MM.1S (cell line): Measurements from ENCODE around the gene ACOT13.
"Not testable (repeated sequence)": the region's sequence is repeated elsewhere in the genome, so short reads cannot be mapped to it uniquely, and the experiment has no call there.

Source experiments
- DNase-seq: peaks from one replicate; pipeline ENCODE4 v3.0.0-alpha.2; 2015
- H2AFZ ChIP-seq: fragments of 300-600 bp; sonication (generic); 2 replicates; pipeline ENCODE4 v1.6.0; 2016; ENCODE audit warnings: antibody characterized with exemption, low read length
- H3F3A ChIP-seq: fragments of 300-600 bp; sonication (generic); 2 replicates; pipeline ENCODE4 v1.6.1; 2016; ENCODE audit warnings: mild to moderate bottlenecking, antibody characterized with exemption, low read length, moderate library complexity, mixed read lengths; ENCODE audit not compliant: insufficient read depth
- H3K27ac ChIP-seq: fragments of 300-600 bp; sonication (generic); 2 replicates; pipeline ENCODE4 v1.5.1; 2016; ENCODE audit warnings: mild to moderate bottlenecking, low read length
- H3K27me3 ChIP-seq: fragments of 300-600 bp; sonication (generic); replicated peaks from 2 replicates; pipeline ENCODE4 v1.6.0; 2016; ENCODE audit warnings: low read length; ENCODE audit not compliant: insufficient read depth
- H3K36me3 ChIP-seq: fragments of 300-600 bp; sonication (generic); replicated peaks from 2 replicates; pipeline ENCODE4 v1.6.1; 2016; ENCODE audit warnings: mild to moderate bottlenecking, low read length, mixed read lengths; ENCODE audit not compliant: insufficient read depth
- H3K4me1 ChIP-seq: fragments of 300-600 bp; sonication (generic); 2 replicates; pipeline ENCODE4 v1.6.1; 2016; ENCODE audit warnings: low read length, mixed read lengths
- H3K4me2 ChIP-seq: fragments of 300-600 bp; sonication (generic); 2 replicates; pipeline ENCODE4 v1.6.0; 2016; ENCODE audit warnings: low read depth, low read length
- H3K4me3 ChIP-seq: fragments of 300-600 bp; sonication (generic); 2 replicates; pipeline ENCODE4 v1.5.1; 2016; ENCODE audit warnings: low read length, mixed read lengths
- H3K79me2 ChIP-seq: fragments of 300-600 bp; sonication (generic); 2 replicates; pipeline ENCODE4 v1.6.1; 2016; ENCODE audit warnings: mixed run types, low read length, mixed read lengths
- H3K9ac ChIP-seq: fragments of 300-600 bp; sonication (generic); 2 replicates; pipeline ENCODE4 v1.6.1; 2016; ENCODE audit warnings: low read length, mixed read lengths
- H3K9me2 ChIP-seq: fragments of 300-600 bp; sonication (generic); replicated peaks from 2 replicates; pipeline ENCODE4 v1.6.1; 2016; ENCODE audit warnings: mild to moderate bottlenecking, low read length, mixed read lengths; ENCODE audit not compliant: insufficient read depth
- H3K9me3 ChIP-seq: fragments of 300-600 bp; sonication (generic); replicated peaks from 2 replicates; pipeline ENCODE4 v1.6.1; 2016; ENCODE audit warnings: mild to moderate bottlenecking, low read length, mixed read lengths; ENCODE audit not compliant: insufficient read depth
- H4K20me1 ChIP-seq: fragments of 300-600 bp; sonication (generic); 2 replicates; pipeline ENCODE4 v1.6.1; 2016; ENCODE audit warnings: mild to moderate bottlenecking, low read length, moderate library complexity, mixed read lengths; ENCODE audit not compliant: insufficient read depth
- EZH2 ChIP-seq: fragments of 300-600 bp; sonication (generic); optimal IDR thresholded peaks from 2 replicates; pipeline ENCODE3; 2017; ENCODE audit warnings: low read depth, mild to moderate bottlenecking, antibody characterized with exemption, low read length, mixed read lengths
- EZH2phosphoT487 ChIP-seq: fragments of 300-600 bp; sonication (generic); IDR thresholded peaks from 2 replicates; pipeline ENCODE4 v1.6.1; 2018; ENCODE audit warnings: antibody characterized with exemption, low read length
- TF ChIP-seq, protein P1 (sequence below): fragments of 300-600 bp; sonication (generic); IDR thresholded peaks from 2 replicates; pipeline ENCODE4 v1.5.1; 2016; ENCODE audit warnings: antibody characterized with exemption, low read length, mixed read lengths

ACOT13 gene

DNA sequence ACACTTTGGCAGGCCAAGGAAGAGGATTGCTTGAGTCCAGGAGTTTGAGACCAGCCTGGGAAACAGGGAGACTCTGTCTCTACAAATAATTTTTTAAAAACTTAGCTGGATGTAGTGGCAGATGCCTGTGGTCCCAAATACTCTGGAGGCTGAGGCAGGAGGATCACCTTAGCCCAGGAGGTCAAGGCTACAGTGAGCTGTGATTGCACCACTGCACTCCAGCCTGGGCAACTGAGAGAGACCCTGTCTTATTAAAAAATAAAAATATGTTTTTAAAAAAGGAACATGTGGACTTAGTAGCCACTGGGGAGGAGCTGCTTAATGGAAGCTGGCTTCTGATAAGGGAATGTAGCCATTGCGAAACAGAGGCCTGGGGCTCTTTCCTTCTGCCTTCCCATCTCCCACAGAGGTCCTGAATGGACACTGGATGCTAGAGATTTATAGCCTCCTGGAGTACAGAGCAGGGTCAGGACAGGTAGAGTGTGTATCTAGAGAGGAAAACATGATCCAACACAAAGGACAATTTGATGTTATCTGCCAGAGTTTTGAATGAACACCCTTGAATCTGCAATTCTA is 86.1 kb downstream of the ACOT13 start:
- Histone ChIP-seq H3K4me3 (no peak overlapping the region), H3K9me2 (no peaks in the 10 kb centered on the region), H3K4me2 (no peak overlapping the region), H3K27ac (no peak overlapping the region), H3K79me2 (no peaks in the 10 kb centered on the region), H3K9me3 (no peaks in the 10 kb centered on the region), H3K9ac (no peak overlapping the region), H4K20me1 (no peaks in the 10 kb centered on the region), H2AFZ (no peak overlapping the region), H3K4me1 (no peaks in the 10 kb centered on the region), H3F3A (no peaks in the 10 kb centered on the region), H3K36me3 (no peaks in the 10 kb centered on the region), H3K27me3 (no peaks in the 10 kb centered on the region)
- no peak for TF ChIP-seq EZH2phosphoT487
- TF ChIP-seq, protein P1, sequence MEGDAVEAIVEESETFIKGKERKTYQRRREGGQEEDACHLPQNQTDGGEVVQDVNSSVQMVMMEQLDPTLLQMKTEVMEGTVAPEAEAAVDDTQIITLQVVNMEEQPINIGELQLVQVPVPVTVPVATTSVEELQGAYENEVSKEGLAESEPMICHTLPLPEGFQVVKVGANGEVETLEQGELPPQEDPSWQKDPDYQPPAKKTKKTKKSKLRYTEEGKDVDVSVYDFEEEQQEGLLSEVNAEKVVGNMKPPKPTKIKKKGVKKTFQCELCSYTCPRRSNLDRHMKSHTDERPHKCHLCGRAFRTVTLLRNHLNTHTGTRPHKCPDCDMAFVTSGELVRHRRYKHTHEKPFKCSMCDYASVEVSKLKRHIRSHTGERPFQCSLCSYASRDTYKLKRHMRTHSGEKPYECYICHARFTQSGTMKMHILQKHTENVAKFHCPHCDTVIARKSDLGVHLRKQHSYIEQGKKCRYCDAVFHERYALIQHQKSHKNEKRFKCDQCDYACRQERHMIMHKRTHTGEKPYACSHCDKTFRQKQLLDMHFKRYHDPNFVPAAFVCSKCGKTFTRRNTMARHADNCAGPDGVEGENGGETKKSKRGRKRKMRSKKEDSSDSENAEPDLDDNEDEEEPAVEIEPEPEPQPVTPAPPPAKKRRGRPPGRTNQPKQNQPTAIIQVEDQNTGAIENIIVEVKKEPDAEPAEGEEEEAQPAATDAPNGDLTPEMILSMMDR: no peak
- no peak for TF ChIP-seq EZH2
- no peak for DNase-seq

DNA sequence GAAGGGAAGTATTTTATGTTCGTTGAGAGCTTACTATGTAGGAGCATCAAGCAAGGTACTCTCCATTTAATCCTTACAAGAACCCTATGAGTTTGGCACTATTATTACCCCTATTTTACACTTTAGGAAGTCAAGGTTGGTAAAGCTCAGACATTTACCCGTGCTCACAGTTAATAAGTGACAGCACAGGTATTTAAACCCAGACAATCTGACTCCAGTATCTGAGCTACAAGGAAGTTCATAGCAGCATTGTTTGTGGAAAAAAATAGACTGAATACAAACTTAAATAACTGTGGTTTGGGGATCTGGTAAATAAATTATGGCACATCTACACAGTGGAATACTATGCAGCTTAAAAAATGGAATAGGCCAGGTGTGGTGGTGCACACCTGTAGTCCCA is 86.7 kb downstream of the ACOT13 start:
- no peak overlapping the region for H3K27ac ChIP-seq
- no peaks in the 10 kb centered on the region for H4K20me1 ChIP-seq
- H3K9ac ChIP-seq: no peak overlapping the region
- H3K4me1 ChIP-seq: no peaks in the 10 kb centered on the region
- no peaks in the 10 kb centered on the region for H3K9me3 ChIP-seq
- TF ChIP-seq EZH2 (no peak), EZH2phosphoT487 (no peak)
- TF ChIP-seq, protein P1: no peak
- no peak overlapping the region for H3K4me2 ChIP-seq
- no peaks in the 10 kb centered on the region for H3K27me3 ChIP-seq
- no peak for DNase-seq
- no peaks in the 10 kb centered on the region for H3K79me2 ChIP-seq
- H3K4me3 ChIP-seq: no peak overlapping the region
- no peaks in the 10 kb centered on the region for H3K36me3 ChIP-seq
- H2AFZ ChIP-seq: no peak overlapping the region
- H3F3A ChIP-seq: no peaks in the 10 kb centered on the region
- H3K9me2 ChIP-seq: no peaks in the 10 kb centered on the region

DNA sequence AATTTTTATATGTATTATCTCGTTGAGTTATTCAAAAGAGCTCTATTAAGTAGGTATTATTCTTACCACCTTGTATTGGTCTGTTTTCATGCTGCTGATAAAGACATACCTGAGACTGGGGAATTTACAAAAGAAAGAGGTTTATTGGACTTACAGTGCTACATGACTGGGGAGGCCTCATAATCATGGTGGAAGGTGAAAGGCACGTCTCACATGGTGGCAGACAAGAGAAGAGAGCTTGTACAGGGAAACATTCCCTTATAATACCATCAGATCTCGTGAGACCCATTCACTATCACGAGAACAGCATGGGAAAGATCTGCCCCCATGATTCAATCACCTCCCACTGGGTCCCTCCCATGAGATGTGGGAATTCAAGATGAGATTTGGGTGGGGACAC is 87.5 kb downstream of the ACOT13 start:
- H3K9me3 ChIP-seq, H2AFZ ChIP-seq, H3K4me1 ChIP-seq, H3K4me2 ChIP-seq, H4K20me1 ChIP-seq, H3K79me2 ChIP-seq, H3K9me2 ChIP-seq, H3K27ac ChIP-seq, H3K27me3 ChIP-seq, H3F3A ChIP-seq, H3K4me3 ChIP-seq, H3K9ac ChIP-seq, H3K36me3 ChIP-seq, DNase-seq: not testable (repeated sequence)
